Measurements from ENCODE around the gene EHMT1. TPM values are rescaled to one million over a fixed set of nuclear protein-coding genes. Genes with fewer than 3 reads are reported as not detected.

The EHMT1 gene
- total and polyA plus RNA-seq, 2 of the 8 experiments (the other 6 are each of a cell fraction or from before 2014, with no cell fraction given) = 95.7 to 163 TPM

DNA sequence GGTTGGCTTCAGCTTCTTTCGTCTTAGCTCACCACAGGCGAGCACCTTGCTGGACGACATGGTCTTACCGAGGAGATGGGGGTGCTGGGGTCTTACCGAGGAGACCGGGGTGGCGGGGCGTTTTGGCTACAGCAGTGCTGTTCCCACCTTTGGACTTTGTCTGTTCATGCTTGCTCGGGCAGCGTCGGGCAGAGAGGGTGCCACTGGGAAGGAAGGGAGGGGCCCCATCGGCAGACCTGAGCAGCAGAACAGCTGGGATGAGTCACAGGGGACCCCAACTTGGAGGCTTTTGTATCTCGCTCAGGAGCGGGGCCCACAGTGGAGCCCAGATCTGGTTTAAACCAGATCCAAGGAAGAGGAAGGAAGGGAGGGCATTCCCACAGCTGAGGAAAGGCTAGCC, 152.8 kb downstream of the EHMT1 start:
- Histone ChIP-seq H3K79me1 (ENCODE audit: low read depth, low read length) (peaks cover 7% of the 10 kb centered on the region; the same call in 1 of the 2 replicates), H3K4me3 (ENCODE audit: extremely low read depth in 1 of 4, insufficient read depth in 2 of 4, low read depth in 3 of 4, low read length in 4 of 4) (no peak overlapping the region), H3K18ac (ENCODE audit: extremely low read depth, low read length) (no peak overlapping the region), H4K5ac (ENCODE audit: insufficient read length, low read depth, low read length) (no peak overlapping the region), H3K27me3 (replicated peaks in 1 of 4; ENCODE audit: control insufficient read depth in 3 of 4, extremely low read depth in 1 of 4, insufficient read depth in 3 of 4, low read length in 3 of 4) (no peaks in the 10 kb centered on the region), H3K9me3 (ENCODE audit: insufficient read depth in 2 of 2, low read depth in 1 of 2, low read length in 1 of 2) (no peaks in the 10 kb centered on the region), H4K91ac (replicated peaks; ENCODE audit: insufficient read length, low read length) (no peak overlapping the region), H3K79me2 (ENCODE audit: control insufficient read depth in 1 of 2, insufficient read depth in 2 of 2, low read length in 2 of 2) (peaks cover 0 to 11% of the 10 kb centered on the region in 2 experiments; a peak in 1 of 4 replicates), H3K9ac (replicated peaks in 1 of 4; ENCODE audit: extremely low read depth in 1 of 4, low read depth in 3 of 4, low read length in 3 of 4) (no peak overlapping the region), H3K4me1 (replicated peaks in 1 of 4; ENCODE audit: control insufficient read depth in 3 of 4, insufficient read depth in 4 of 4, low read length in 3 of 4) (0 out of 7 replicates have a peak, but pooled peaks cover 0 to 2% (median 0%) of the 10 kb centered on the region in 4 experiments), H2BK5ac (ENCODE audit: low read depth, low read length) (peak overlapping the region; percentile 2; the same call in 1 of the 2 replicates), H3K14ac (ENCODE audit: insufficient read length) (no peak overlapping the region), H2AFZ (ENCODE audit: low read length) (no peak overlapping the region), H3K23me2 (ENCODE audit: low read depth, low read length) (no peaks in the 10 kb centered on the region), H2BK15ac (ENCODE audit: low read length) (no peak overlapping the region), H2BK12ac (ENCODE audit: low read depth, low read length) (no peak overlapping the region), H3K23ac (ENCODE audit: insufficient read length) (no peak overlapping the region), H2BK120ac (replicated peaks; ENCODE audit: low read depth, low read length) (no peak overlapping the region), H3K4me2 (ENCODE audit: insufficient read depth in 1 of 2, low read depth in 2 of 2, low read length in 2 of 2) (no peak overlapping the region), H3K27ac (ENCODE audit: low read depth, low read length) (no peak overlapping the region; the same call in 1 of the 2 replicates), H3K4ac (replicated peaks; ENCODE audit: insufficient read length, low read depth, low read length) (no peak overlapping the region), H3K36me3 (ENCODE audit: control insufficient read depth in 2 of 4, insufficient read depth in 4 of 4, low read length in 3 of 4) (peaks cover 10 to 36% (median 15%) of the 10 kb centered on the region in 4 experiments; a peak in 7 of 8 replicates), H2AK5ac (ENCODE audit: low read depth, low read length) (no peak overlapping the region), H4K20me1 (replicated peaks in 1 of 2; ENCODE audit: control insufficient read depth in 1 of 2, insufficient read depth in 2 of 2, low read length in 2 of 2) (peaks cover 2 to 4% of the 10 kb centered on the region in 2 experiments), H4K8ac (ENCODE audit: extremely low read depth, insufficient read depth, low read length) (no peak overlapping the region), H3K56ac (replicated peaks; ENCODE audit: insufficient read length, low read depth, low read length) (no peak overlapping the region), H2BK20ac (ENCODE audit: low read length) (no peak overlapping the region)
- no peak for TF ChIP-seq BRCA1 (IDR thresholded peaks at IDR 0.05; ENCODE audit: low read depth, low read length)
- TF ChIP-seq, protein P1, sequence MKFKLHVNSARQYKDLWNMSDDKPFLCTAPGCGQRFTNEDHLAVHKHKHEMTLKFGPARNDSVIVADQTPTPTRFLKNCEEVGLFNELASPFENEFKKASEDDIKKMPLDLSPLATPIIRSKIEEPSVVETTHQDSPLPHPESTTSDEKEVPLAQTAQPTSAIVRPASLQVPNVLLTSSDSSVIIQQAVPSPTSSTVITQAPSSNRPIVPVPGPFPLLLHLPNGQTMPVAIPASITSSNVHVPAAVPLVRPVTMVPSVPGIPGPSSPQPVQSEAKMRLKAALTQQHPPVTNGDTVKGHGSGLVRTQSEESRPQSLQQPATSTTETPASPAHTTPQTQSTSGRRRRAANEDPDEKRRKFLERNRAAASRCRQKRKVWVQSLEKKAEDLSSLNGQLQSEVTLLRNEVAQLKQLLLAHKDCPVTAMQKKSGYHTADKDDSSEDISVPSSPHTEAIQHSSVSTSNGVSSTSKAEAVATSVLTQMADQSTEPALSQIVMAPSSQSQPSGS (IDR thresholded peaks at IDR 0.05; ENCODE audit: low read length) = no peak
- no peak for TF ChIP-seq POLR2AphosphoS5 (IDR thresholded peaks at IDR 0.05; ENCODE audit: low read depth, low read length)
- no peak for DNase-seq (ENCODE audit: low read depth in 1 of 2, low spot score in 2 of 2)
- no peak for FAIRE-seq
- CTCF ChIA-PET (ENCODE audit: partially characterized antibody) = interaction anchor here (1.1 to 1.5 kb wide), 7 partner anchors 10 to 99 kb away, joined by 3 to 8 read pairs (median 5); no protein-coding TSS in a partner anchor
- WGBS, 2 experiments (ENCODE audit: extremely low coverage in 1 of 2, insufficient coverage in 1 of 2, insufficient read length in 1 of 2, insufficient replicate concordance in 2 of 2, low coverage in 1 of 2, low lambda C conversion rate in 2 of 2, missing lambda C conversion rate in 1 of 2) = 94% methylated on average over 9 of the region's 14 CpGs; no CpG with 5 or more reads in 1 of the 2 experiments
- POLR2A ChIA-PET (ENCODE audit: partially characterized antibody) = interaction anchor here (1.5 kb wide), 1 partner anchor 12 kb away, joined by 3 read pairs; no protein-coding TSS in a partner anchor

Measured in H1 (cell line).